Activated T-helper 1 cell treated with Interleukin-2 at 50 U/mL for 16 hours (primary cell): ENCODE results near the gene EBP.
"Not testable (repeated sequence)": the region's sequence is repeated elsewhere in the genome, so short reads cannot be mapped to it uniquely, and the experiment has no call there.

Experiments used
- DNase-seq: peaks from one replicate; pipeline ENCODE4 v3.0.0-alpha.2; 2020; ENCODE audit warnings: low read depth

EBP gene

DNA sequence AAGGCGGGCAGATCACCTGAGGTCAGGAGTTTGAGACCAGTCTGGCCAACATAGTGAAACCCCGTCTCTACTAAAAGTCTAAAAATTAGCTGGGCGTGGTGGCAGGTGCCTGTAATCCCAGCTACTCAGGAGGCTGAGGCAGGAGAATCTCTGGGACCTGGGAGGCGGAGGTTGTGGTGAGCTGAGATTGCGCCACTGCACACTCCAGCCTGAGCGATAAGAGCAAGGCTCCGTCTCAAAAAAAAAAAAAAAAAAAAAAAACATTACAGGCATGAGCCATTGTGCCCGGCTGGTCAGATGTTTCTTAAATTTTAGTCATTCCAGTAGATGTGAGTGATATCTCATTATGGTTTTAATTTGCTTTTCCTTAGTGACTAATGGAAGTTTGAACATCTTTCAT is 4.2 kb downstream of the EBP start:
- not testable (repeated sequence) for DNase-seq

GRCh38 chrX:48530736-48531135 is 9.1 kb downstream of the EBP start:
- DNase-seq: no peak

DNA sequence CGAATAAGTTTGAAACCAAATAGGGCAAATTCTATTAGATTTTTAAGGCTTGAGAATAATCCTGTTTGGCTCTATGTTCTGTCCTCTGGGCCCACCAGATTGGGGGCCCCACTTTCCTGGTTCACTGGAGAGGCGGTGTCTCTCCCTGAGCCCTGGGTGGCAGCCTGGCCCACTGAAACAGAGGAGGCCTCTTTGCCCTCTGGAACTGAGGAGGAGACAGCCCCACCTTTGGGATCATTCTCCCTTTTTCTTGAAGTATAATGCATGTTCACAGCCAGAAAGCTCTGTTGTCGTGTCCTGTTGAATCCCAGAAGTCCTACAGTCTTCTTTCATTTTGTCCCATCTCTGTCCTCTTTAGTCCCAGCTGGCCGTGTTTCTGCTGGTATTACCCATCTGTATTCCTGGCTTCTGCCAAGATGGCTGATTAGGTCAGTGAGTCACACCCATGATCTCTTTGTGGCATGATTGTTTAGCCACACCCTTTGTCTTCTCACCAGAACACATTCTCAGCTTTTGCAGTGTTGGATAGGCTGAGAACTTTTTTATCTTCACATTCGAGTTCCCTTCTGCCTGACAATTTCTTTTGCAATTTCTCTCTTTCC is 9.9 kb downstream of the EBP start:
- DNase-seq: no peak

- DNase-seq: no peak
Observed at GRCh38 chrX:48532161-48532560, 10.6 kb downstream of the EBP start.

DNA sequence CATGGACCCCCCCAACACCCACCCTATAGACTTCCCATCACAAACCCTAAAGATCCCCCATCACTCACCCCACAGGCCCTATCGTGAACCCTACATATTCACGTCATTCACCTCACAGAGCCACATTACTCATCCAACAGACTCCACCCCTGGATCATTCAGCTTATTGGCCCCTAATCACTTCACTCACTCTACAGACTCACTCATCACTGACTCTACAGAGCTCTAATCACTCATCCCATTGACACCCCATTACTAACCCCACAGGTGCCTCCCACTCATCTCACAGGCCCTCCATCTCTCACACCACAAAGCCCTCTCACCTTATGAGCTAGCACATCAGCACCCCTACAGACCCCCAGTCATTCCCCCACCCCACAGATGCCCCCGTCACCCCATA is 11.6 kb downstream of the EBP start:
- DNase-seq: no peak

DNA sequence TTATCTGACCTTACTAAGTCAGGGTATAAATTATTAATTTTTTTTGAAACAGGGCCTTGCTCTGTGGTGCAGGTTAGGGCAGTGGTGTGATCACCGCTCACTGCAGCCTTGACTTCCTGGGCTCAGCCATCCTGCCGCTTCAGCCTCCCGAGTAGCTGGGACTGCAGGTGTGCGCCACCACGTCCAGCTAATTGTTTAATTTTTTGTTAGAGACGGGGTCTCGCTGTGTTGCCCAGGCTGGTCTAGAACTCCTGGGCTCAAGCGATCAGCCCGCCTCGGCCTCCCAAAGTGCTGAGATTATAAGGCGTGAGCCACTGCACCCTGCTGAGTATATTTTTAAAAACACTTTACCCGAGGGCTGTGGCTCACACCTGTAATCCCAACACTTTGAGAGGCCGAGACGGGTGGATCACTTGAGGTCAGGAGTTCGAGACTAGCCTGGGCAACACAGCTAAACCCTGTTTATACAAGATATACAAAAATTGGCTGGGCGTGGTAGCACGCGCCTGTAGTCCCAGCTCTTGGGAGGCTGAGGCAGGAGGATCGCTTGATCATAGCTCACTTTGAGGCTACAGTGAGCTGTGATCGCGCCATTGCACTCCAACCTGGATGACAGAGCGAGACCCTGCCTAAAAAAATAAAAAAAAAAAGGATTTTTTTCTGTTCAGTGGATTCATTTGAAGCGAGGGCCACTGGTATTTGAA is 17.2 kb downstream of the EBP start:
- DNase-seq: no peak

- peak; percentile 92 for DNase-seq
Observed at GRCh38 chrX:48539345-48540027, 17.9 kb downstream of the EBP start, which contains the start of gene TBC1D25. TSS of gene TBC1D25 (plus strand) at chrX:48539714. CDS start at chrX:48539798, 84 bp downstream.

- DNase-seq: peak; percentile 10
Observed at GRCh38 chrX:48540028-48540375, 18.4 kb downstream of the EBP start.

- no peak for DNase-seq
Observed at GRCh38 chrX:48540480-48540879, 18.9 kb downstream of the EBP start.

GRCh38 chrX:48541140-48541814 is 19.7 kb downstream of the EBP start:
- DNase-seq: no peak

GRCh38 chrX:48548871-48549270 is 27.3 kb downstream of the EBP start:
- DNase-seq: no peak

- DNase-seq: not testable (repeated sequence)
Observed at GRCh38 chrX:48555731-48556325, 34.2 kb downstream of the EBP start.

- no peak for DNase-seq
Observed at GRCh38 chrX:48558271-48558670, 36.7 kb downstream of the EBP start.

- DNase-seq: no peak
Observed at GRCh38 chrX:48559636-48560035, 38.0 kb downstream of the EBP start.

DNA sequence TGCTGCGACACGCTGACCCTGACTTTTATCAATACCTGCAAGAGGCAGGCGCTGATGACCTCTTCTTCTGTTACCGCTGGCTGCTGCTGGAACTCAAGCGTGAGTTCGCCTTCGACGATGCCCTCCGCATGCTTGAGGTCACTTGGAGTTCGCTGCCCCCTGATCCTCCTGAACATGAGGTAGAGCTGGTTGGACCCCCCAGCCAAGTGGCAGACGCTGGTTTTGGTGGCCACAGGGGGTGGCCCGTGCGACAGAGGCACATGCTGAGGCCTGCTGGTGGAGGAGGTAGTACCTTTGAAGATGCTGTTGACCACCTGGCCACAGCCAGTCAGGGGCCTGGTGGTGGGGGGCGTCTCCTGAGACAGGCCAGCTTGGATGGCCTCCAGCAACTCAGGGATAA is 38.4 kb downstream of the EBP start:
- no peak for DNase-seq

- DNase-seq: no peak
Observed at GRCh38 chrX:48560681-48561080, 39.1 kb downstream of the EBP start.

- DNase-seq: no peak
Observed at GRCh38 chrX:48569958-48570357, 48.4 kb downstream of the EBP start.

GRCh38 chrX:48573690-48574269 is 52.2 kb downstream of the EBP start:
- no peak for DNase-seq

GRCh38 chrX:48574270-48575266 is 53.0 kb downstream of the EBP start, which contains the start of gene RBM3:
TSS of gene RBM3 (plus strand) at chrX:48574484. CDS start at chrX:48575181, 697 bp downstream.
- DNase-seq: peak; percentile 84

- no peak for DNase-seq
Observed at GRCh38 chrX:48575642-48576041, 54.0 kb downstream of the EBP start.

DNA sequence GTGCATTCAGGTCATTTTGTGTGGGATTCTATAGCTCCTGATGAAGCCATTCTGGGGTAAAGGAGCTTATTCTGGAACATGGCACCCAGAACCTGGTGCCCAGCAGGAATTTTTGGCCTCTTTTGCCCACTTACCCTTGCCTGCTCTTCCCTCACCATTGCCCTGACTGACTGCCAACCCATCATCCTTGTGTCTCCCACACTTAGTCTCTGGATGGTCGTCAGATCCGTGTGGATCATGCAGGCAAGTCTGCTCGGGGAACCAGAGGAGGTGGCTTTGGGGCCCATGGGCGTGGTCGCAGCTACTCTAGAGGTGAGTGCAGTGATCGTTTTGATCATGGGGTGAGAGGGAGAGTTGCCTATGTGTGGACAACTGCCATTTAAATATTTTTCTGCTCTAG is 54.5 kb downstream of the EBP start:
- no peak for DNase-seq
